ENCODE results near the gene PHF8.

Gene PHF8

DNA sequence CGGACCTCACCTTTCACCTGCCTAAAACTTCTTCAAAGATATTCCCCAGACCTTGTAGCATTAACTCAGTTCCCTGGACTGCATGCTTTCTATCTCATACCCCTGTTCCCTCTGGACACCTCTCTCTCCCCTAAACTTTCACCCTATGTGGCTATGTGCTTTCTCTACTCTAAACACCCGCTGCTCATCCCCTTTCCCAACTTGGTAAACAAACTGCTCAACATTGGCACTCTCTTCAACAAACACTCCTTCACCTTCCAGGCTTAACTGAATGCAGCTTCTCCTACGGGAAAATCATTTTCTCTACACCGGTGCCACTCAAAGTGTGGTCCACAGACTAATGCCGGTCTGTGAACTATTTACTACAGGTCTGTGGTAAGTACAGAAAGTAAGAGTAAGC is 19.9 kb downstream of the PHF8 start:
- DNase-seq (ENCODE audit: low read depth in 2 of 3, low spot score in 1 of 3): no peak

DNA sequence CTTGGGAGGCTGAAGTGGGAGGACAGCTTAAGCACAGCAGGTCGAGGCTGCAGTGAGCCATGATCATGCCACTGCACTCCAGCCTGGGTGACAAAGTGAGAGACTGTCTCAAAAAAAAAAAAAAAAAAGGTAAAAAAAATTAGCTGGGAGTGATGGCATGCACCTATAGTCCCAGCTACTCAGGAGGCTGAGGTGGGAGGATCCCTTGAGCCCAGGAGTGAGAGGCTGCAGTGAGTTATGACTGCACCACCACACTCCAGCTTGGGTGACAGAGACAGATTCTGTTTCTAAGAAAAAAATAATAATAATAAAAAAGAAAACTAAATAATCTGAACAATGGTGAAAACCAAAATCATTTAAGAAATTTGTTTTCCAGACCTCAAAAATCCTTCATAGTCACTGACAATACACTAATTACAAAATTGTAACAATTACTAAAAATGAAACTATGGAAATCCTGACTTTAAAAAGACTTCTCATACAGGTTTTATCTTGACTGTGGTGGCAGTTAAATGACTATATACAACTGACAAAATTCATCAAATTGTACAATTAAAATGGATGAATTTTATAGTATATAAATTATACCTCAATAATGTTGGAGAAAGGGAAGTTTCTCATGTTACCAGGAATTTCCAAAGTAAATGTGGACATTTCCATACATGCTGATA is 31.3 kb downstream of the PHF8 start:
- DNase-seq (ENCODE audit: low read depth in 2 of 3, low spot score in 1 of 3): no peak

GRCh38 chrX:54007682-54008081 is 36.6 kb downstream of the PHF8 start:
- DNase-seq (ENCODE audit: low read depth in 2 of 3, low spot score in 1 of 3): no peak

GRCh38 chrX:53997724-53998123 is 46.5 kb downstream of the PHF8 start:
- no peak for DNase-seq (ENCODE audit: low read depth in 2 of 3, low spot score in 1 of 3)

GRCh38 chrX:53992589-53992988 is 51.7 kb downstream of the PHF8 start:
- DNase-seq (ENCODE audit: low read depth in 2 of 3, low spot score in 1 of 3): no peak

- no peak for DNase-seq (ENCODE audit: low read depth in 2 of 3, low spot score in 1 of 3)
Measured at GRCh38 chrX:53990171-53990570, 54.1 kb downstream of the PHF8 start.

DNA sequence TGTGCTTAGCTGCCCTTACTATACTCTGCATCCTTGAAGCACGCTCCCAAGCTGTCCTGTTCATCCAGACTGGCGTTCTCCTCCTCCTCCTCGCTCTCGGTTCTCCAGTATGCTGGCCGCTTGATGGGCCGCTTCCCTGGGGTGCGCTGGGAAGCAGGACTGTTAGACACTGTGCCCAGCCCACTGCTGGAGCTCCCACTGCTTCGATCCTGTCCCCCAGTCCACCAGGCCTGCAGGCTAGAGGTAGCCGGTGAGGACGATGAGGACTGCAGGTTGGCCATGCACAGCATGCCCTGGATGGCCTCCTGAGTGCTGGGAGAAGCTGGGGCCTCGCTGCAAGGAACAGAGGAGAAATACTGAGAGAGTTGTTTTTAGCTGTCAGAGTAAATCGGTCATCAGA is 59.4 kb downstream of the PHF8 start:
- DNase-seq (ENCODE audit: low read depth in 2 of 3, low spot score in 1 of 3): no peak

GRCh38 chrX:53974529-53974928 is 69.7 kb downstream of the PHF8 start:
- DNase-seq (ENCODE audit: low read depth in 2 of 3, low spot score in 1 of 3): no peak

DNA sequence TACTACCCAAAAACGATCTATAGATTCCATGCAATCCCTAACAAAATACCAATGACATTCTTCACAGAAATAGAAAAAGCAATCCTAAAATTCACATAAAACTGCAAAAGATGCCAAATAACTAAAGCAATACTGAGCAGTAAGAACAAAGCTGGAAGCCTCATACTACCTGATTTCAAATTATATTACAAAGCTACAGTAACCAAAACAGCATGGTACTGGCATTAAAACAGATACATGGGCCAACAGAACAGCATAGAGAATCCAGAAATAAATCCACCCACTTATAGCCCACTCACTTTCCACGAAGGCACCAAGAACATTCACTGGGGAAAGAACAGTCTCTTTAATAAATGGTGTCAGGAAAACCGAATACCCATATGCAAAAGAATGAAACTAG is 74.7 kb downstream of the PHF8 start:
- no peak for DNase-seq (ENCODE audit: low read depth in 2 of 3, low spot score in 1 of 3)

DNA sequence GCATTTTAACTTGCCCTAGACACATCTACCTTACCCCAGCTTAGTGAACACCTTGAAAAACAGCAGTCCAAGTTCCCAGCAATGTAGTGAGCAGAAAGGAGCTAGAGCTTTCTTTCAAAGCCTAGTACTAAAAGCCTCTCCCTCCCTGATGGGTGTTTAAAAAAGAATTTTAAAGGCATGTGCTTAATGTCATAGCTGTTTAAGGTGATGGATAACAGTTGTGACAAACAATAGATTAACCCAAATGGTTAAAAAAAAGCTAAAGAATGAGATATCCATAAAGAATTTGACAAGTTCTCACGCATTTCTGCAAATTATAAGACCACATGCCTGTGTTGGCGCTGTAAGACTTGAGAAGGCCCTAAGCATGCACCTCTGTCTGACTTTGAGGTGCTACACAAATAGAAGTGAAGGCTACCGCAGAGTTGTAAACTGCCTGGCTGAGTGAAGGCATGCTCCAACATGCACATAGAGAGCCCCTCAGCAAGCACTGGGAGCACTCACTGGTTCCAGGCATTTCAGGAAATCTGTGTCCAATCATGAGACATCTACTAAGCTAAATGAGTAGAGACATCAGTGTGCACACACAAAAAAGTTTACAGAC is 94.0 kb downstream of the PHF8 start:
- no peak for DNase-seq (ENCODE audit: low read depth in 2 of 3, low spot score in 1 of 3)

DNA sequence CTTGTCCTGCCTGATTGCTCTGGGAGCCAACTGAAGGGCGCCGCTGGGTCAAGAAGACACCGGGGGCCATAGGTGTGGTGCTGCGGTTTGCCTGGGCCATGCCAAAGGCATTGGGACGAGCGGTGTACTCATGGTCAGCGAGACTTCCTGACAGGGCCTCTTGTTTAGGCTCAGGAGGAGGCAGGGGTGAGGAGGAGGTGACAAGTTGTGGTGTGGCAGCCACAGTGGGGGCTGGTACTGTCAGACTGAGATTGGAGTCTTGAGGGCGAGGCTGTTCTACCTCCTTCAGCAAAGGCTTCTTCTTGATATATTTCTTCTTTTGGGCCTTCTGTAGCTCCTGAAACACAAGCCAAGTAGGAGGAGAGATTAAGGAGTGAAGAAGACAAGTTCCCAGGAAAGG is 104.1 kb downstream of the PHF8 start:
- DNase-seq (ENCODE audit: low read depth in 2 of 3, low spot score in 1 of 3): no peak

GRCh38 chrX:53939127-53939526 is 105.1 kb downstream of the PHF8 start:
- DNase-seq (ENCODE audit: low read depth in 2 of 3, low spot score in 1 of 3): no peak

GRCh38 chrX:53930515-53931380 is 113.5 kb downstream of the PHF8 start:
- DNase-seq (ENCODE audit: low read depth in 2 of 3, low spot score in 1 of 3): no peak

DNA sequence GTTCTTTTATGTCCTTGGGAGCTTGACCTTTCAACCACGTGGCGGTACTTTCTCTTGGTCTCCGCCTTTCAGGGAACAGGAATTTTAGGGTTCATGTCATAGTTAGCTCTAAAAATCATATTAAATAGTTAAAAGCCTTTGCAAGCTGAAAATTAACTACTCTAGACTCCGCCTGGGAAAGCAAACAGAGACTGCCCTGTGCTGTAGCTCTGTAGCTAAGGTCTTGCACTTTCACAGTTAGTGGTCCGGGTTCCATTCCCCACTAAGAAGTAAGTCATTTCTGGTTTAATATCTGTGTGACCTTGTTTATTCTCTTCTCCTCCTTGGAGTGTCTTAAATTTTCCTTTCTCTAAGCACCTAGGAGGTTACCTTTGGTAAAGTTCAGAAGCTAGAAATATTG is 118.2 kb downstream of the PHF8 start:
- no peak for DNase-seq (ENCODE audit: low read depth in 2 of 3, low spot score in 1 of 3)

DNA sequence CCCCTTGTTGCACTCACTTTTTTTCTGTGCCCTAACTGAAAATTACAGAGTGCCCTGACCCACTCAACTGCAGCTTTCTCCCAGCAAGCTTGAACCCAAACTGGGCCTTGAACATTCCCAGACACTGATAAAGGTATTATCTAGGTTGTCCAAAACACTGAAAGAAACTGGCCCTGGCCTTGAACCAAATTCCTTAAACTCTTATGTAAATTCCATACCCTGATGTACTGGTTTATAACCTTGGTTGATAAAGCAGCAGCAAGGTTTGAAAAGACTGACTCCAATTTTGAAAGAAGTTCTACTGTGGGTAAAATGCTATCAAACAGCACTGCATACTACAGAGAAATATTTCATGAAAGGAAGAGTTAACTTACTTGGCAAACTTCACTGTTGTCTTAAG is 125.6 kb downstream of the PHF8 start:
- no peak for DNase-seq (ENCODE audit: low read depth in 2 of 3, low spot score in 1 of 3)

- no peak for DNase-seq (ENCODE audit: low read depth in 2 of 3, low spot score in 1 of 3)
Measured at GRCh38 chrX:53900623-53901022, 143.7 kb downstream of the PHF8 start.

- no peak for DNase-seq (ENCODE audit: low read depth in 2 of 3, low spot score in 1 of 3)
Measured at GRCh38 chrX:53895270-53895669, 149.0 kb downstream of the PHF8 start.

Data from stimulated activated CD4-positive, alpha-beta T cell treated with anti-CD3 and anti-CD28 coated beads, Interleukin-12 subunit alpha, Interleukin-12 subunit beta, amount 100 ng/mL, for 48 hours (primary cell).